CD4-positive, alpha-beta T cell treated with Interleukin-6 at 100 ng/mL for 8 hours (primary cell): ENCODE results near the gene CNDP1.
A peak's percentile ranks its signal among the peaks of the same experiment; 100 is the strongest.
"Not testable (repeated sequence)": the region's sequence is repeated elsewhere in the genome, so short reads cannot be mapped to it uniquely, and the experiment has no call there.

Source experiments
- DNase-seq: peaks from one replicate; pipeline ENCODE4 v3.0.0-alpha.2; 2020; ENCODE audit warnings: mixed read lengths, low spot score

Gene CNDP1

GRCh38 chr18:74534150-74534969, at the start of gene CNDP1:
TSS of gene CNDP1 (plus strand) at chr18:74534500. CDS start at chr18:74534668, 168 bp downstream.
- no peak for DNase-seq

- no peak for DNase-seq
Measured at GRCh38 chr18:74486119-74486849, 48.0 kb upstream of the CNDP1 start.

GRCh38 chr18:74488354-74488753, 45.9 kb upstream of the CNDP1 start:
- DNase-seq, result no peak

GRCh38 chr18:74488864-74489263, 45.4 kb upstream of the CNDP1 start:
- DNase-seq, result no peak

GRCh38 chr18:74489676-74490075, 44.6 kb upstream of the CNDP1 start:
- no peak for DNase-seq

GRCh38 chr18:74492259-74492658, 42.0 kb upstream of the CNDP1 start:
- no peak for DNase-seq

GRCh38 chr18:74493689-74494088, 40.6 kb upstream of the CNDP1 start:
- DNase-seq, result peak; percentile 79

GRCh38 chr18:74494514-74494913, 39.8 kb upstream of the CNDP1 start:
- no peak for DNase-seq

GRCh38 chr18:74495581-74496507, 38.5 kb upstream of the CNDP1 start, which contains the start of gene CNDP2:
TSS of gene CNDP2 (plus strand) at chr18:74496363. CDS start at chr18:74499974, 3,611 bp downstream.
- DNase-seq, result peak; percentile 99

GRCh38 chr18:74496508-74497323, 37.6 kb upstream of the CNDP1 start:
- DNase-seq, result peak; percentile 12

GRCh38 chr18:74497324-74497676, 37.0 kb upstream of the CNDP1 start:
- DNase-seq, result no peak

GRCh38 chr18:74497778-74498177, 36.5 kb upstream of the CNDP1 start:
- no peak for DNase-seq

GRCh38 chr18:74498712-74499627, 35.3 kb upstream of the CNDP1 start:
- peak; percentile 79 for DNase-seq

- peak; percentile 52 for DNase-seq
Measured at GRCh38 chr18:74499633-74500032, 34.7 kb upstream of the CNDP1 start.

GRCh38 chr18:74500372-74500771, 33.9 kb upstream of the CNDP1 start:
- DNase-seq, result no peak

GRCh38 chr18:74500774-74501173, 33.5 kb upstream of the CNDP1 start:
- not testable (repeated sequence) for DNase-seq

- DNase-seq, result no peak
Measured at GRCh38 chr18:74501386-74501785, 32.9 kb upstream of the CNDP1 start.

GRCh38 chr18:74503137-74503536, 31.2 kb upstream of the CNDP1 start:
- DNase-seq, result no peak

GRCh38 chr18:74505776-74506175, 28.5 kb upstream of the CNDP1 start:
- no peak for DNase-seq

- DNase-seq, result no peak
Measured at GRCh38 chr18:74506448-74507084, 27.7 kb upstream of the CNDP1 start.
